ENCODE results near the gene ARHGDIA.

Gene ARHGDIA

GRCh38 chr17:81891303-81891552 is 20.1 kb upstream of the ARHGDIA start:
- peak overlapping the region; percentile 69 to 96 (median 83) for H3K4me3 ChIP-seq
- H3K27ac ChIP-seq = peak overlapping the region; percentile 81 to 99 (median 93)

GRCh38 chr17:81890447-81891302 is 19.5 kb upstream of the ARHGDIA start:
- peak overlapping the region; percentile 69 to 96 (median 83) for H3K4me3 ChIP-seq
- H3K27ac ChIP-seq = peak overlapping the region; percentile 81 to 99 (median 92)

DNA sequence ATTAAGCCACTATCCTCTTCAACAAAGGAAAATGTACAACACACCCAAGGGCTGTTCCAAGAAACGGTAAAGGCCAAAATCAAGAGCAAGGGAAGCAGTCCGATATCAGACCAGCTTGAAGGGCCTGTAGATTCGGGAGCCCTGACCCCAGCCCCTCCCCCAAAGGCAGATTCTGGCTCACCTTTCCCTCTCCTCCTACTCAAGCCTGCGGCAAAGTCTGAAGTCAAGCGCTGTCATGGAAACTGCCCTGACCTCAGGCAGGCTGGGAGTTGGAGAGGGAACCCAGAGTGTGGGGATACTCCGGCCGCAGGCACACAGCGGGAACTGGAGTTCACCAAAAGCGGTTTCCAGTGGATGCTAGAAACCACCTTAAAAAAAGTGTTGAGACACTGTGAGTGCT is 18.5 kb upstream of the ARHGDIA start:
- Histone ChIP-seq H3K4me3 (no peak overlapping the region), H3K27ac (peak overlapping the region in 1 of 21 experiments; percentile 98)

DNA sequence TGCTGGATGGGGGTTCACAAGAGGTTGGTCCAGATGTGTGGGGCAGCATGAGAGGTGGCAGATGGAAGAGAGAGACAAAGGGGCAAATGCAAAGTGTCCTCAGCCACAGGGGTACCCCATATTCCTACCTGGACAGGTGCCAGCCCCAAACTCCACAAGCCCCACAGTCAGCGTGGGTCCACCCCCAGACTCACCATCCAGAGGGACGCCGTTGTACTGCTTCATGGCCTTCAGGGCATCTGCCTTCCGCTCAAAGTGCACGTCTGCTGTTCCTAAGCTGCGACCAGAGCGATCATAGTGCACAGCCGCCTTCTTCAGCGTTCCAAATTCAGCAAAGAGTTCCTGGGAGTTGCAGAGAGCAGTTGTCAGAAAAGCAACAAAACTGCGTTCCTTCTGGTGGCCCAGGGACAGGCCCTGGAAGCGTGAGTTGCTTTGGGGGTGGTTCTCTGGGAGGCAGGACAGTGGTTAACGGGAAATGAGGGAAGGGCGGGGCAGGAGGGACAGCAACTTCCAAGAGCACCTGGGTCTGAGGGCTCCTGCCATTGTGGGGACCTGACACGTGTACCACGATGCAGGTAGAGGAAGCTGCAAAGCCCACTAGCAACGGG is 18.0 kb upstream of the ARHGDIA start:
- no peak overlapping the region for H3K27ac ChIP-seq
- no peak overlapping the region for H3K4me3 ChIP-seq

DNA sequence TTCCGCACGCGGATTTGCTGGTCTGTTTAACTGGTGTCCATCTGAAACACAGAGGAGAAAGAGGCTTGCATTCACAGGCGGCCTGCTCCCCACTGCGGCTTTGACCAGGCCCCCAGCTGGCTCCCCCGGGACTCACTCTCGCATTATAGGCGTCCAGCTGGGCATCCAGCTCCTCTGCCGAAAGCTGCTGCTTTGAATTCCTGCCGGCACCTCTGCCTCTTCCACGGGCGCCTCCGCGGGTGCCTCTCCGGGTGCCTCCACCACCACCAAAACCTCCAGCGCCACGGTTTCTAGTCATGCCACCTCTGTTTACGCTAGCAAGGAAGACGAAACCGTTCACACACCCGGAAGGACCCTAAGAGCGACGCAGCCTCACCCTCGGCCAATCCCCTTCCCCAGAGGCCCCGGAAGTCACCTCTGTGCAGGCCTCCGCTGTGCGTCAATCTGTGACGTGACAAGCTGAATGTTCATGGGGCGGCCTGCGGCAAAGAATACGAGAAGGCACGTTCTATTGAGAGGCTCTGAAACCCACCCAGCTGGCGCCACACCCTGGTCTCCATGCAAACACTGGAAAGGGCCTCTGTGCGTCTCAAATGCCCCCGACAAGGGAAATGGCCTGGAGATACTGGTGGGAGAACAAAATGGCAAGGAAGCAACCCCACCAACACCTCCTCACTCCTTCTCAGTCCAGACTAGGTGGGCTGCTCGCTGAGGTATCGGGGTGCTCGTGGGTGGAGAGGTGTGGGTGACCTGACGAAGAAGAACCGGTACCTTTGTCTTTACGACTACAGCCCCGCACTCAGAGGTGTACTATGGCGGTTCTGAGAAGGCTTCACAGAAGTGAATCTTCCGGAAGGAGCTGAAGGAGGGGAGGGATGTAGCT is 17.2 kb upstream of the ARHGDIA start:
- Histone ChIP-seq H3K27ac (no peak overlapping the region), H3K4me3 (no peak overlapping the region)

- Histone ChIP-seq H3K4me3 (no peak overlapping the region), H3K27ac (peak overlapping the region in 6 of 21 experiments; percentile 2 to 62 (median 38))
These were observed 14.9 kb upstream of the ARHGDIA start for GRCh38 chr17:81885869-81886548.

DNA sequence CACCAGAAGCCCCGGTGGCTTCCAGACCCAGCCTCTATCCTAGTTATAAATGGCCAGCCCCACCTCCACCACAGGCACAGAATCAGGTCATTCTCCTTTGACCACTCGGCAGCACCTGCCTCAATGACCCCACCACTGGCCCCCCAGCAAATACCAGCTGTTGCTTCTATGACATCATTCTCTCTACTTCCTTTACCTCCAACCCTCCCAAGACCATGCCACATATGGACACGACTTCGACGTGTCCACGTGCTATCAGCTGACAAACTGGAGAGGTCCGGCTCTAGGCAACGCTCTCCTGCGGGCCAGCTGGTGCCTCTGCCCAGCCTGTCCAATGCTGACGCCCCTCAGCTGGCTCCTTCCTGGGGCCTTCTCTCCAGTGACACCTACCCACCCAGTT is 14.3 kb upstream of the ARHGDIA start:
- H3K4me3 ChIP-seq = no peak overlapping the region
- H3K27ac ChIP-seq = peak overlapping the region in 4 of 21 experiments; percentile 14 to 62 (median 38)

DNA sequence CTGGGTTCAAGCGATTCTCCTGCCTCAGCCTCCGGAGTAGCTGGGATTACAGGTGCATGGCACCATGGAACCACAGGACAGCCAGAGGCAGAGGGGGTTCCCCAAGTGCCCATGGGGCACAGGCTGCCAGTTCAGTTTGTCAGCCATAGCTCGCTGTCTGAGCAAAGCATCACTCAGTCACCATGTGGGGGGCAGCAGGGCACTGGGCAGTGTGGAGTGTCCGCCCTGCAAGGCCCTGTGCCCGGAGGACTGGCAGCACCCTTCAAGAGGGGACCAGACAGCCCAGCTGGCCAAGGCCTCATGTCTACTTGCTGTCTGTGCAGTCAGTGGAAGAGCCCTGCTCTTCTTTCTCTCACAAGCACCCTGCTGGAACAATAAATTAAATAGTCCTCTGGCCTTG is 13.8 kb upstream of the ARHGDIA start:
- Histone ChIP-seq H3K4me3 (no peak overlapping the region), H3K27ac (peak overlapping the region in 1 of 21 experiments; percentile 62)

GRCh38 chr17:81884520-81884919 is 13.4 kb upstream of the ARHGDIA start:
- no peak overlapping the region for H3K4me3 ChIP-seq
- H3K27ac ChIP-seq = no peak overlapping the region

GRCh38 chr17:81879121-81879520 is 8.0 kb upstream of the ARHGDIA start:
- no peak overlapping the region for H3K27ac ChIP-seq
- no peak overlapping the region for H3K4me3 ChIP-seq

DNA sequence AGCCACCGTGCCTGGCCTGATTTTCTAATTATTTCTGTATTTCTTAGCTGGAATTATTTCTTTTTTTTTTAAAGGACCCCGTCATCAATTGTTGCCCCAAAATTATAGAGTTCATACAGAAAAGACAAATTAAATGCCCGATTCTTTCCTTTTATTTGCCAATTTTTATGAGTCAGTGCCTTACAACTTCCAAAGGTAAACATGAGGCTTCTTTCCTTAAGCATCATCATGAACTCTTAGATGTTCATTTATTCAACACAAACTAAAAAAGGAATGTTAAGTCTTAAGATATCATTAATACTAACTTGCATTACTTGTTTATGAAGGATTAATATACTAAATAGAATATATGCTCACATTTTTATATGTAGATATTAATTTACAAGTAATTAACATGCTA is 7.2 kb upstream of the ARHGDIA start:
- no peak overlapping the region for H3K27ac ChIP-seq
- no peak overlapping the region for H3K4me3 ChIP-seq

DNA sequence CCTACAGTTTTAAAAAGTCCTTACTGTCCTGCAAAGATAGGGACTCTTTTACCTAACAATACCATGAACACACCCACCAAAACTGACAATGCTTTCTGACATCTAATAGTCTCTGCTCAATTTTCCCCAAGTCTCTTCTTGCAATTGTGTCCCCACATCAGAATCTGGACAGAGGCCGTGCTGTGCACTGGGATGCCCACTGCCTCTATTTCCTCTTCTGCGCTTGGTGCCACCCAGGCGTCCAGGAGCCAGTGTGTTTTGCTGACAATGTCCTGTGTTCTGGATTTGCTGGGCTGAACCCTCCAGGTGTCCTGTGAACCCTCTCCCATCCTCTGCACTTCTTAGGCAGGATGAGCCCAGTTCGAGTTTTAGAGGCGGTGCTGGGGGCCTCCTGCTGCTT is 6.4 kb upstream of the ARHGDIA start:
- Histone ChIP-seq H3K4me3 (no peak overlapping the region), H3K27ac (no peak overlapping the region)

DNA sequence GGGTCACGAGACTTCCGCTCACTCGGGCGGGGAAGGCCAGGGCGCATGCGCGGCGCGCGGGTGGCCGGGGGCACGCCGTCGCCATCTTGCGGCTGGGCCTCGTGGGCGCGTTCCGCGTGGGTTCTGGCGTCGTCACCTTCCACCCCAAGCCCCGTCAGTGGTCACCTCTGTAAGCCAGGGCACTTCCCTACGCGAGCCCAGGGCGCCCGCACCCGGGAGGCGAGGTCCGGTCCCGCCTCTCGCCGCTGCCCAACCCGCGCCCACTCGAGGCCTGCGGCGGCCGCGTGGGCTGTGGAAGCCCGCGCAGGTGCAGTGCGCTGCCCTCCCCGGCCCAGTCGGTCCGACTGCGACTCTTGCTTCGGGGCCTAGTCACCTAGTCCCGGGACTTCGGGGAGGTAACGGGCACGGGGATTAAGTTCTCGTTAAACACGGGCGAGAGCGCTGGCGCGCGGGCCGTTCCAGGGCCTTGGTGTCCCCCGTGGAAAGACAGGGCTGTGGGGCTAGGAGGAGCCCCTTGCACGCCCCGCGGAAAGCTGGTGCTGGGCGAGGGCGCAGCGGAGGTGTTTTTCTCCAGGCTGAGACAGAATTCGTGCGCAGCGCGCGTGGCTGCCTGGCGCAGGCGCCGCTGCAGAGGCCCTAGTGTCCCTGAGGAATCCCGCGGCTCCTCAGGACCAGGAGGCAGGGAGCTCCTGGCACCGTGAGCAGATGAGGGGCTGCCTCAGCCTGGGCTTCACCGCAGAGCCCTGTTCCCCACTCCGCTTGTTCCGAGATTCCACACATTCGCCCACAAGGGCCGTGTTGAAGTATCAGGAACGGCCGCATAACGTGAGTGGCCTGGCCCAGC is 472 bp upstream of the ARHGDIA start:
- peak overlapping the region; percentile 94 to 100 (median 99) for H3K27ac ChIP-seq

DNA sequence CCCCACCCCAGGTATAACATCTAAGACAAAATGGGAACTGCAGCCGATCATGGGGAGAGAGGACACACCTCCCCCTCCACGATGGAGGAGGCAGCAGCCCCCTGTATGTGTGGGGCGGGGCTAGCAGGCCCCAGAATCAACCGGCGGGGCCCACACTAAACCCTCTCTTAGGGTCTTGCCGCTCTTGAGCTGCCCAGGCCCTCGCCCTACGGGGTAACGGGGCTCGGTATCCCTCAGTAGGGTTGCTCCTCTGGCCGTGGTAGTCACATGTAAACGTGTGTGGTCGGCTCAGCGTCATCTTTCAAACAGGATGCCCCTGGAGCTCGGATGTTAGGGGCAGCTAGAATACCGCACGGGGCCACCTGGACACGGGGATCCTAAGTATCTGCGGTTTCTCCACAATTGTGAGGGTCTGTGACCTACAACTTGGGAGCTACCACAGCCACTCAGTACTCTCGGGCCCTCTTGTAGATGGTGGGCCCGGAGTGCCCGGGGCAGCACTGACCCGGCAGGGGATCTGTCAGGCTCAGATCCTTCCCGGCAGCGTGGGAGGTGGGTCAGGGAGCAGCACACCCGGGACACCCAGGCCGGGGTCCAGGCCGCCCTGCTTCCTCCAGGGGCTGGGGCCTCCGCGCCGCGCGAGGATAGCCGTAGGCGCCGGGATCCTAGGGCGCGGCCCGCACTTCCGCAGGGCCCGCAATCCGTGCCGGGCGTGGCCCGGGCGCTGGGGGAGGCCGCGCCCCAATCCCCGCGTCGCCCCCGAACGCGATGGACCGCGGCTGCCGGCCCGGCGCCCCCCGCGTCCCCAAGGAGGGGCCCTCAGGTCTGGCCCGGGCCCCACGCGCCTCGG is 781 bp downstream of the ARHGDIA start:
- peak overlapping the region; percentile 60 to 93 (median 83) for H3K4me3 ChIP-seq
- peak overlapping the region; percentile 74 to 100 (median 99) for H3K27ac ChIP-seq

More for the DNA sequence above, 472 bp upstream of the ARHGDIA start:
- peak overlapping the region; percentile 72 to 93 (median 83) for H3K4me3 ChIP-seq

- Histone ChIP-seq H3K27ac (peak overlapping the region in 20 of 21 experiments; percentile 74 to 100 (median 99)), H3K4me3 (peak overlapping the region; percentile 60 to 93 (median 83))
These were observed 1.7 kb downstream of the ARHGDIA start for GRCh38 chr17:81869221-81870130.

DNA sequence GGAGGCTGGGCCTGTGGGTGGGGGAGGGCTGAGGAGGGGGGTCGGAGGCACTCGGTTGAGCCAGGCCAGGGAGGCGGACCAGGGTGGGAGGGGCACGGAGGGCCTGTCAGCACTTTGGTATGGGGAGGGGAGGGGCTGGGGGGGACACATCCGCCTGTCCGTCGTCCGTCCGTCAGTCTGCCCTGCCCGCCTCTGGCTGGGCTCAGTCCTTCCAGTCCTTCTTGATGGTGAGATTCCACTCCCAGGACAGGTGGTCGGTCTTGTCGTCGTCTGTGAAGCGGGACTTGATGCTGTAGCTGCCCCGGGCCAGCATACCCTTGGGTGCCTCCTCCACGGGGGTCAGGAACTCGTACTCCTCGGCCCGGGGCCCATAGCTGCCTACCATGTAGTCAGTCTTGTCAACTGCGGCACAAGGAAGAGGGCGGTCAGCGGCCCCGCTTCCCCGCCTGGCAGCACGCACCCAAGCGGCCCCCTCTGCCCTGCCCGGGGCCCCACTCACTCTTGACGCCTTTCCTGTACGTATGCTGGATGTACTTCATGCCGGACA is 2.4 kb downstream of the ARHGDIA start:
- peak overlapping the region in 1 of 7 experiments; percentile 72 for H3K4me3 ChIP-seq
- peak overlapping the region in 13 of 21 experiments; percentile 10 to 99 (median 92) for H3K27ac ChIP-seq

Data from skin epidermis (tissue), 12 donors.